HG03469 (cell line): ENCODE results near the gene ORAI3.

Experiments
- ATAC-seq: cut with Tn5 transposase; IDR thresholded peaks from one replicate; pipeline ENCODE4 v1.9.1; 2021; ENCODE audit warnings: mild to moderate bottlenecking, moderate library complexity, moderate number of reproducible peaks; ENCODE audit not compliant: unreplicated experiment

The ORAI3 gene

DNA sequence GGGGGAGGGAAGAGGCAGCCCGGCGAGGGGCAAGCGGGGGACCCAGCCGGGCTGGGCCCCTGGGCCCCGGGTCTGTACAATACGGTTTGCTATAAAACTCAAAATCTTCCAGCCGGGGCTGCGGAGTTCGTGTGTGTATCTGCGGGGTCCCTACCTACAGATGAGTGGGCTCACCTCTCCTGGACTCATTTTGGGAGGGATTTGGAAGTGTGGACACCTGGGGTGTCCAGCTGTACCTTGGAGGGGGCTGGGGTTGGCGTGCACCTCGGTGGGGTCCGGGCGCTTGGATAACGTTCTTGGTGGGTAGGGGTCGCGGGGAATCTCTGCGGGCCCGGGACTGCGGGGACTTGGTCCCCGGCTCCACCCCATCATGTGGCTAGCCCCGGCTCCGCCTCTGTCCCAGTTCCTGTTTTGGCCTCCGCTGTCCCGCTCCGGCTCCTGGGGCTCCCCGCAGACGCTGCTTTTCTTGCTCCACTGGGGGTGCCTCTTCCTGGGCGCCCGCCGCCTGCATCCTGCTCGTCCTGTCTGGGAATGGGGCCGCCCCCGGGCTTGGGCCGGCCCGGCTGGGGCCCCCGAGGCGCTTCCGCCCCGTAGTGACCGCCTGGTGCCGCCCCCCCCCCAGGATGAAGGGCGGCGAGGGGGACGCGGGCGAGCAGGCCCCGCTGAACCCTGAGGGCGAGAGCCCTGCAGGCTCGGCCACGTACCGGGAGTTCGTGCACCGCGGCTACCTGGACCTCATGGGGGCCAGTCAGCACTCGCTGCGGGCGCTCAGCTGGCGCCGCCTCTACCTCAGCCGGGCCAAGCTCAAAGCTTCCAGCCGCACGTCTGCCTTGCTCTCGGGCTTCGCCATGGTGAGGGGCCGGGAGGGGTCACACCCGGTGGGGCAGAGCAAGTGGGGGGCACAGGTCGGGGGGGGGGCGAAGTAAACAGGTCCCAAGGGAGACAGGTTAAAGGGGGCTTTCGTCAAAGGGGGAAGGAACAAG lies at the start of gene ORAI3:
ORAI3 (plus strand) TSS at position 402 of the 983 bp plus-strand sequence; CDS start at position 624, 222 bp downstream.
- no peak for ATAC-seq

DNA sequence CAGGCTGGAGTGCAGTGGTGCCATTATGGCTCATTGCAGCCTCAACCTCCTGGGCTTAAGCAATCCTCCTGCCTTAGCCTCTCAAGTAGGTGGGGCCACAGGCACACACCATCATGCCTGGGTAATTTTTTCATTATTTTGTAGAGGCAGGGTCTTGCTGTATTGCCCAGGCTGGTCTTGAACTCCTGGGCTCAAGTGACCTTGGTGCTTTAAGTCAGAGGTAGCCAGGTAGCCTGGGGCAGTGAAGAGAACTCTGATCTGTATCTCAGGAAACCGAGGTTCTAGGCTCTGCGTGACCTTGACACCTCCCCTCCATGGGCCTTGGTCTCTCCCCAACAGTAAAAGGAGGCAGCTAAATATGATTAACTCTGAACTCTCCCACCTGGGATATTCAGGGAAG lies 49.1 kb upstream of the ORAI3 start:
- ATAC-seq: no peak

DNA sequence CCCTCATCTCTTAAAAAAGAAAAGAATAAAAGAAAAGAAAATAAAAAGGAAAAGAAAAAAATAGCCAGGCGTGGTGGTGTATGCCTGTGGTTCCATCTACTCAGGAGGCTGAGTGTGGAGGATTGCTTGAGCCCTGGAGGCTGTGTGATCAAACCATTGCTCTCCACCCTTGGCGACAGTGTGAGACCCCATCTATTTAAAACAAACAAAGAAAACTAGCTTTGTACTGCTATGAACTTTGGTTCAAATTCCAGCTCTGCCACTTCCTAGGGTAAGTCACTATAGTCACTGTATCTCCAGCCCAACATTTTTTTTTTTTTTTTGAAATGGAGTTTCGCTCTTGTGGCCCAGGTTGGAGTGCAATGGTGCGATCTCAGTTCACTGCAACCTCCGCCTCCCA lies 48.3 kb upstream of the ORAI3 start:
- no peak for ATAC-seq

DNA sequence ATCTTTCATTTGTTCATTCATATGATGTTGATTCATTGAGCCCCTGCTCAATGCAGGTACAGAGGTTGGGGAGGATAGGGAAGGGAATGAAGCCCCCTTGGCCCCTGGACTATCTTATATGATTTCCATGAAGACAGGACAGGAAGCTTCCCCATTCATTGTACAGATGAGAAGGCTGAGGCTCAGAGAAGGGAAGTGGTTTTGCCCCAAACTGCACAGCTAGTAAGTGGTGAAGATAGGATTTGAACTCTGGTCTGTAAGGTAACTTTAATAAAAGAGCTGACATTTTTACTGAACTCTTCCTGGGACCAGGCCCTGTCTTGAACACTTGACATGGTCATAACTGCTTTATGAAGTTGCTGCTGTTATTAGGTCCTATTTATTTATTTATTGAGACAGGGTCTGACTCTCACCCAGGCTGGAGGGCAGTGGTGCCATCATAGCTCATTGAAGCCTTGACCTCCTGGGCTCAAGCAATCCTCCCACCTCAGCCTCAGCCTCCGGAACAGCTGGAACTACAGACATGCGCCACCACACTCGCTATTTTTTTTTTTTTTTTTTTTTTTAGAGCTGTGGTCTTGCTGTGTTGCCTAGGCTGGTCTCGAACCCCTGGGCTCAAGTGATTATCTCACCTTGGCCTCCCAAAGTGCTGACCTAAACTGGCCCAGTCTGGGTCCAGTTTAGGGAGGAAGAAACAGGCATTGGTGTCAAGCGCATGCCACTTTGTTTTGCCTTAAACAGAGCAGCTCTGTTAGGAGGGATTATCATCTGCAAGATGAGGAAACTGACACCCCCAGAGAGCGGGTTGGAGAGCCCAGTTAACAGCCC lies 47.5 kb upstream of the ORAI3 start:
- ATAC-seq: no peak

DNA sequence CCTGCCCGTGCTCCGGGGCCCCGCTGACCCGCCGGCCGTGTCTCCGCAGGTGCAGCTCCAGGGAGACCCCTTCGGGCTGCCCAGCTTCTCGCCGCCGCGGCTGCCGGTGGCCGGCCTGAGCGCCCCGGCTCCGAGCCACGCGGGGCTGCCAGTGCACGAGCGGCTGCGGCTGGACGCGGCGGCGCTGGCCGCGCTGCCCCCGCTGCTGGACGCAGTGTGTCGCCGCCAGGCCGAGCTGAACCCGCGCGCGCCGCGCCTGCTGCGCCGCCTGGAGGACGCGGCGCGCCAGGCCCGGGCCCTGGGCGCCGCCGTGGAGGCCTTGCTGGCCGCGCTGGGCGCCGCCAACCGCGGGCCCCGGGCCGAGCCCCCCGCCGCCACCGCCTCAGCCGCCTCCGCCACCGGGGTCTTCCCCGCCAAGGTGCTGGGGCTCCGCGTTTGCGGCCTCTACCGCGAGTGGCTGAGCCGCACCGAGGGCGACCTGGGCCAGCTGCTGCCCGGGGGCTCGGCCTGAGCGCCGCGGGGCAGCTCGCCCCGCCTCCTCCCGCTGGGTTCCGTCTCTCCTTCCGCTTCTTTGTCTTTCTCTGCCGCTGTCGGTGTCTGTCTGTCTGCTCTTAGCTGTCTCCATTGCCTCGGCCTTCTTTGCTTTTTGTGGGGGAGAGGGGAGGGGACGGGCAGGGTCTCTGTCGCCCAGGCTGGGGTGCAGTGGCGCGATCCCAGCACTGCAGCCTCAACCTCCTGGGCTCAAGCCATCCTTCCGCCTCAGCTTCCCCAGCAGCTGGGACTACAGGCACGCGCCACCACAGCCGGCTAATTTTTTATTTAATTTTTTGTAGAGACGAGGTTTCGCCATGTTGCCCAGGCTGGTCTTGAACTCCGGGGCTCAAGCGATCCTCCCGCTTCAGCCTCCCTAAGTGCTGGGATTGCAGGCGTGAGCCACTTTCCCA lies 46.6 kb upstream of the ORAI3 start:
- no peak for ATAC-seq

DNA sequence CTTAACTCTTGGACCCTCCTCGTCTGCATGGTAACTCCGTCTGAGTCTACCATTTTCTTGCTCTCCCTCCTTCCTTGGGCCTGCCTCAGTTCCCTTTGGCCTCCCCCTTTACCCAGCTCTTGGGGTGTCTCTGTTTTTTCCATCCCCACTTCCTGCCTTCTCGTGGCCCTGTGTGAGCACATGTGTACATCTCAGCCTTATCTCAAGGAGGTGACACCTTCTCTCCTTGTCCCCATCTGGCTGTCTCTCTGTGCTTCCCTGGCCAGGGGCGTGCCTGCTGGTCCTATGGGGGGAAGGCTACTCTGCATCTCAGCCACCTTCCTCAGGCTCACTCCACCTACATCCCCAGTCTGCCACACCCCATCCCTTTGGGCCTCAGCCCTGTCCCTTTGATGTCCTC lies 45.9 kb upstream of the ORAI3 start:
- ATAC-seq: no peak

DNA sequence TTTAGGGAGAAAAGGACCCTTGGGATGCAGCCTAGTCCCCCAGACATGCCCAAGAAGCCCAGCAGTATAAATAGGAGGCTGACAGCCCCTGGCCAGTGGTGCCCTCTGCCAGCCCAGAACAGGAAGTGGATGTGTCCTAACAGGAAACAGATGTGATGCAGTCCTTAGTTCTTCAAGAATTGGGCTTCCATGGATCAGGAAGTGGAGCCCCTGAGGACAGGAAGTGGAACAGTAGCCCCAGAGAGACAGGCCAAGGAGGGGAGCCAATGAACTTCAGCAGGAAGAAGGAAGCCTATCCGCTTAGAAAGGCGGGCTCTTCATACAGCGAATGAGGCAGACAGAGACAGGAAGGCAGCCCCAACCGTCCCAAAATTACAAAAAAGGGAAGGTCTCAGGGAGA lies 45.3 kb upstream of the ORAI3 start:
- no peak for ATAC-seq

DNA sequence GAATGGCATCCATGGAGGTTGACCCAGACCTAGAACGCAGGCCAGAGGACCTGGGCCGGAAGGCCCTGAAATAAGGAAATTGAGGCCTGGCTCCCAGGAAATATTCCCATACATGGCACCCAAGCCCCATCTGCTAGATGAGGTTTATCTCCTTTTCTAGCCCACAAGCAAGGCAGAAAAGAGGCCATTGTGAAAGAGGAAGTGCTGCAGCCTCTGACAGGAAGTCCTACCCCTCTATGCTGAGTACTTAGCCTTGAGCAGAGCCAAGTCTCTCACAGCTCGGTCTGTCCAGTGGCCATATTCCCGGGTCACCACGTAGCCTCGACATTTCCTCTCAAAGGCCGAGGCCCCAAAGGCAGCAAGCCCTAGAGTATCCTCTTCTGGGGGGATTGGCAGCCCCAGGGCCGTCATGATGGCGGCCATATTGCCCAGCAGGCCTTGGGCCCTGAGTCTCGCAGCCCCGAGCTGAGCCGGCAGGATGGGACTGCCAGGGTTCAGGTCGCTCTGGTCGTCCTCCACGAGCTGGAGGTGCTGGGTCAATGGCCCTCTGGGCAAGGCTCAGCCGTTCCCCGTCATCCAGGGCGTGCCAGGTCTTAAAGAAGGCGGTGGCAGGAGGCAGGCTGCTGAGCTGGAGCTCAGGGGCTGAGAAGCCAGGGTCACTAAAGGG lies 44.6 kb upstream of the ORAI3 start:
- no peak for ATAC-seq

DNA sequence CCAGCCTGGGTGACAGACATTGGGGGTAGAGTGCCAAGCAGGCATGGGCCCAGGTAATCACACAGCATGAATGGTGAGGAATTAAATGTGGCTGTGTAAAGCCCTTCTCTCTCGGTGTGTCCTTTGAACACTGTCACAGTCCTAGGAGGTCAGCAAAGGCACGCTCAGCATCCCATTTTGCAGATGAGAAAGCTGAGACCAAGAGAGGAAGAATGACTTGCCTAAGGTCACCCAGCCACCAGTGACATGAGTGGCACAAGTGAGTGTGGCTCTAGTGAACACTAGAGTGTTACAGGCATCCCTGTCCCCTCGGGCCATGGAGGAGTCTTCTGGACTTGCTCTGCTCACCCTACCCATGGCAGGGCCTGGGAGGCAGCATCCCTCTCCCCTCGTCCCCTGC lies 41.8 kb upstream of the ORAI3 start:
- no peak for ATAC-seq

DNA sequence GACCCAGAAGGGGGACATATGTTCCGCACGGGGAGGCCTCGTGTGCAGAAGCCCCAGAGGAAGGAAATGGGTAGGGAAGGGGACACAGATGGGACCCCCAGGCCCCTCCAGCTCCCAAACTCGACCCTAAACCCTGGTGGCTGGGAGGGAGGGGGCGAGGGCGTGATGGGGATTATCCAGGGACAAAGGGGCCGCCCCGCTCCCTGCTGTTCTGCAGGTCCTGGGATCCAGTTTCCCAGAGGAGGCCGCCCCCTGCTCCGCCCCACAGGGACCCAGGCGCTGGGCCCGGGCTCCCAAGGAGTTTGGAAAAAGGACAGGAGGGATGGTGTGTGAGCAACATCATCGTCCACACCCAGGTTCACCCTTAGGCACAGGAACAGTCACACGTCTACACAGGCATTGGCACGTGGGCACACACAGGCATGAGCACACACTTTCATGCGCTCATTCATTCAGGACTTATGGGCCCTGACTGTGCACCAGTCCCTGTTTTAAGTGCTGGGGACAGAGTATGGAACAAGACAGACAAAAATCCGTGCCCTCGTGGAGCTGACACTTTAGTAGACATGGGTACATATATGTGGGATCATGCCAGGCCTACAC lies 38.3 kb upstream of the ORAI3 start:
- ATAC-seq: no peak

DNA sequence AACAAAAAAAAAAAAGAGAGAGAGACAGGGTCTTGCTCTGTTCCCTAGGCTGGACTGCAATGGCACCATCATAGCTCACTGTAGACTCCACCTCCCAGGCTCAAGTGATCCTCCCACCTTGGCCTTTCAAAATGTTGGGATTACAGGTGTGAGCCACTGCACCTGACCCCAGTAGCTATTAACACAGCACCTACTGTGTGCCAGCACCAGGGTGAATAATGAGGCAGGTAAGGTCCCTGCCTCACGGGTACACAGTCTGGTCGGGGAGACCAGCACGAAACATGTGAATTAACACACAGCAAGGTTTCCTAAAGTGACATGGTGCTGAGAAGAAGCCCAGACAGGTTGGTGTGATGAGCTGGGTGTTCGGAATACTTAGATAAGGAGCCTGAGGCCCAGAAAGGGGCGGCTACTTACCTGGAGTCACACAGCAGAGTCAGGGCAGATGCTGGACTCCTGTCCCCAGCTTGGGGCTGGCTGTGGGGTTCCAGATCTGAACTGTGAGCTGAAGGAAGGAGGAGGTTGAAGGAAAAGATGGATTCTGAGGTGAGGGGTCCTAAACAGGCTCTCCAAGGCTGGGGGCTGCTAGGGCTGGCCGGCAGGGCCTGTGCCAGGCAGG lies 36.0 kb upstream of the ORAI3 start:
- no peak for ATAC-seq

DNA sequence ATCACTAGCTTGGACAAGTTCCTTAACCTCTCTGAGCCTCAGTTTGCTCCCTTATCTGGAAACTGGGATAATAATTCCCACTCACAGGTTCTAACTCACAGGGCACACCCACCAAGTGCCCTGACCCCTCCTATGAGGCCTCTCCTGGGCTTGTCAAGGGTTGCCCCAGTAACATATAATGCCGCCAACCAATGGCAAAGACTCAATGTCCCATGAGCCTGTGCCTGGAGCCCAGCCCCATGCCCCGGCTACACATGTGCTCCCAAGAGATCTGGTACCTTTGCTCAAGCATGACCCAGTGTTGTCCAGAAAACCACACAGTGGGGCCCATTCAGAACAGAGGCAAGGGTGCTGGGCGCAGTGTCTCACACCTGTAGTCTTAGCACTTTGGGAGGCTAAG lies 34.0 kb upstream of the ORAI3 start:
- ATAC-seq: no peak

DNA sequence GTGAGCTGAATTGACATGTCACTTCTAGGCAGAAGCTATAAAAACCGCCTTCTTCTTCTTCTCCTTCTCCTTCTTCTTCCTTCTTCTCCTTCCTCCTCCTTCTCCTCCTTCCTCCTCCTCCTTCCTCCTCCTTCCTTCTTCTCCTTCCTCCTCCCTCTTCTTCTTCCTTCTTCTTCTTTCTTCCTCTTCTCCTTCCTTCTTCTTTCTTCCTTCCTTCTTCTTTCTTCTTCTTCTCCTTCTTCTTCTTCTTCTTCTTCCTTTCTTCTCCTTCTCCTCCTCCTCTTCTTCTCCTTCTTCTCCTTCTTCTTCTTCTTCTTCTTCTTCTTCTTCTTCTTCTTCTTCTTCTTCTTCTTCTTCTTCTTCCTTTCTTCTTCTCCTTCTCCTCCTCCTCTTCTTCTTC lies 30.3 kb upstream of the ORAI3 start:
- no peak for ATAC-seq

DNA sequence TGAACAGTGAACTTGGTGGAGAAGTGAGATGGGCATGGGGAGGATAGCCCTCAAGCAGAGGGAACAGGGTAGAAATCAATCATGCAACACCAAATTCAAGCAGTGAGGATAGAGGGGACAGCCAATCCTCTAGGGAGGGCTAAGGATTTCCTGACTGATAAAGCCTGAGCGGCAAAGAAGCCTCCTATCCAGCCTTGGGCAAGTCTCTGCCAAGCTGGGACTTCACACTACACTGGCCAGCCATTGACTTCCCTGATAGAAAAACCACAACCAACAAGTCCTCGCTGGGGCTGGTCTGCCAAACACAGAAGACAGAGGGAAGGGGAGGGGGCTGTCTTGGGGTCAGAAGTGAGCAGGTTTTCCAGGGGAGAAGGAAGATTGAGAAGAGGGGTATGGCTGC lies 28.0 kb upstream of the ORAI3 start:
- no peak for ATAC-seq

DNA sequence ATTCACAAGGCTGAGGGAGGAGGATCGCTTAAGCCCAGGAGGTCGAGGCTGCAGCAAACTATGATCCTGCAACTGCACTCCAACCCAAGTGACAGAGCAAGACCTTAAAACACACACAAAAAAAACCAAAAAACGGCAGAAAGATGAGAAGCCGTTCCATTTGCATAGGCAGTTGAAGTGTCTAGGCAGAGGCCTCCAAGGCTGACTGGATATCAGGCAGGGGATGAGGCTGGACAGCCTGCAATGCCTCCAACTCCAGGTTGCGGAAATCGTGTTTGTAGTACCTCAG lies 27.5 kb upstream of the ORAI3 start:
- no peak for ATAC-seq

DNA sequence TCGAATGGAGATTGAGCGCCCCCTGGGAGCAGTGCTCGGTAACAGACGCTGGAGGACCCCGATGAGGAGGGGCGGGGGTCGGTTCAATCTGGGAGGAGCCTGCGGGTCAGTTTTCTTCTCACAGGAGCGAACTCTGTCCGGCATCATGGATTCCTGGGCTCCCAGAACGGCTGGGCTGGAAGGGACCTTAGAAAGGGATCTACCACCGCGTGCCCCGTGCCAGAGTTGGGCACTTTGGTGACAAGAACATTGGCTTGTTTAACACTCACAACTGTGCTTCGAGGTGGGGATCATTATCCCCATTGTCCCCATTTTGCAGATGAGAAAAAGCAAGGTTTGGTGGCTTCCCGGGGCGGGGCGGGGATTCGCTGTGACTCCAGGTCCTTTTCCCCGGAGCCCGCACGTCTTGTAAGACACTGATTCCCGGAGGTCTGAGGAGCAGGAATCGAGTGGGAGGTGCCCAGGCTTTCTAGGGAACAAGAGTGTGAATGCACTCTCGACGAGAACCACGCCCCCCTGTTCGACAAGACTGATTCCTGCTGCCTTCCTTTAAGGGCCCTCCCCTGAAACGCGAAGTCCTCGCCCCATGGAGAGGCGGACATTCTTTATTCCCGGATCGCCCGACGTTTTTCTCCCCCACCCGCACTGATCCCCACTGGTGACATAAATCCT lies 27.0 kb upstream of the ORAI3 start:
- ATAC-seq: no peak

DNA sequence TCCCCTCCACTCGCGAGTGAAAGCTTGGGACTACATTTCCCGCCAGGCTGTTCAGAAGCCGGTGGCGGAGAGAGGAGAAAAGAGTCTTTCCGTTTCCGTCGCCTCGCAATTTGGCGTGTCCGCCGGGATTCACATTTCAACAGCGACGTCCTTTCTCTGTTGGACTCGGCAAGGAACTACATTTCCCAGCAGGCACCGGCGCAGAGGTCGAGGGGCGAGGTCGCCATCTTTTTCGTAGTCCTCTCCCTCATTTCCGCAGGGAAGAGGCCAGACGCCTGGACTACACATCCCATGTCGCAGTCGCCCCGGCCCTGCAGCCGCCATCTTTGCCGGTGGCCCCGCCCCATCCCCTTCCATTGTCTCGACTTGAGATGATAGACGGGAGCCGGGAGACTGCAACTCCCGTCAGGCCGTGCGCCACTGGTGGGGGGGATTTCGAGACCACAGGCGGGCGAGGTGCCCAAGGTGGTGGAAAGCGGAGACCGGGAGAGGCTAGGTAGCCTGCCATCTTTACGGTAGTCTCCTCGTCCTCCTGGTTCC lies 26.4 kb upstream of the ORAI3 start:
- peak; percentile 56 for ATAC-seq

DNA sequence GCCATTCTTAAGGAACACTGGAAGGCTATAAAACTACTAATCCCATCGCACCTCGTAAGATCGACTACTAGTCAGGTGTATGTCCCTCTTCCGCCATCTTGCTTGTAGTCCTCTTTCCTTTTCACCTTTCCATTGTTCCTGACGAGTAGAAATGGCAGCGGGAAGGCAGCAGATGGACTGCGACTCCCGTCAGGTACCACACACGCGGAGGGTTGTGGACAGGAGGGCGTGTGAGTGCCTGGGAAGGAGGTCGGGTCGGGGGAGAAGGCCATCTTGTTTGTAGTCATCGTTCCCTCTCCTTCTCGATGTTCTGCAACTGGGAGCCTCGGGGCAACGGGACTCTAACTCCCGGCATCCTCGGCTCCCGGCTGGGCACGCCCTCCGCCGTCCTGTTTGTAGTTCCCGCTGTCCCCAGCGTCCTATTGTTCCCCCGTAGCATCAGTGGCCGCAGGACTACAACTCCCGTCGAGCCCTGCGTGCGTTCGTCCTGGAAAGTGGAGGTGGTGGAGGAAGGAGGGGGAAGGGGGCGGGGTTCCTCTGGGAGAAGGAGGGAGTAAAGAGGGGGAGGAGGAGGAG lies 25.8 kb upstream of the ORAI3 start:
- peak; percentile 53 for ATAC-seq
